ENCODE results near the gene APOA4.
"Not testable (repeated sequence)": the region's sequence is repeated elsewhere in the genome, so short reads cannot be mapped to it uniquely, and the experiment has no call there.

Gene APOA4

GRCh38 chr11:116849060-116849459 is 26.0 kb upstream of the APOA4 start:
- no peak for DNase-seq (ENCODE audit: low read depth)

- DNase-seq (ENCODE audit: low read depth): no peak
These were observed 24.5 kb upstream of the APOA4 start for GRCh38 chr11:116847612-116848011.

GRCh38 chr11:116844722-116845121 is 21.6 kb upstream of the APOA4 start:
- no peak for DNase-seq (ENCODE audit: low read depth)

GRCh38 chr11:116843661-116844060 is 20.6 kb upstream of the APOA4 start:
- no peak for DNase-seq (ENCODE audit: low read depth)

GRCh38 chr11:116842909-116843308 is 19.8 kb upstream of the APOA4 start:
- no peak for DNase-seq (ENCODE audit: low read depth)

GRCh38 chr11:116842117-116842516 is 19.0 kb upstream of the APOA4 start:
- DNase-seq (ENCODE audit: low read depth): no peak

- no peak for DNase-seq (ENCODE audit: low read depth)
These were observed 17.7 kb upstream of the APOA4 start for GRCh38 chr11:116840746-116841296.

GRCh38 chr11:116840224-116840745 is 17.2 kb upstream of the APOA4 start:
- no peak for DNase-seq (ENCODE audit: low read depth)

- DNase-seq (ENCODE audit: low read depth): no peak
These were observed 15.4 kb upstream of the APOA4 start for GRCh38 chr11:116838321-116839084.

GRCh38 chr11:116837231-116838091 is 14.4 kb upstream of the APOA4 start, which contains the start of gene APOA1:
TSS of gene APOA1 (minus strand) at chr11:116837622. CDS start at chr11:116837387, 235 bp downstream.
- DNase-seq (ENCODE audit: low read depth): no peak

- no peak for DNase-seq (ENCODE audit: low read depth)
These were observed 13.5 kb upstream of the APOA4 start for GRCh38 chr11:116836632-116836991.

- DNase-seq (ENCODE audit: low read depth): peak; percentile 71
These were observed 12.9 kb upstream of the APOA4 start for GRCh38 chr11:116835791-116836631.

- DNase-seq (ENCODE audit: low read depth): no peak
These were observed 12.1 kb upstream of the APOA4 start for GRCh38 chr11:116835042-116835772.

GRCh38 chr11:116834535-116835041 is 11.5 kb upstream of the APOA4 start:
- not testable (repeated sequence) for DNase-seq (ENCODE audit: low read depth)

- no peak for DNase-seq (ENCODE audit: low read depth)
These were observed 10.9 kb upstream of the APOA4 start for GRCh38 chr11:116833816-116834534.

GRCh38 chr11:116833491-116833815 is 10.3 kb upstream of the APOA4 start:
- DNase-seq (ENCODE audit: low read depth): no peak

- no peak for DNase-seq (ENCODE audit: low read depth)
These were observed 9.5 kb upstream of the APOA4 start for GRCh38 chr11:116832350-116833290.

- DNase-seq (ENCODE audit: low read depth): no peak
These were observed 8.8 kb upstream of the APOA4 start for GRCh38 chr11:116831790-116832349.
